HEK293 (cell line): ENCODE data around the gene ZSWIM6.

ENCODE experiments used
- CTCF ChIA-PET: fragments of 350-600 bp; formaldehyde crosslinking; extraction: SDS; loops from one replicate; lab custom pipeline; 2021; ENCODE audit warnings: antibody characterized with exemption; lab: Yijun Ruan, JAX
- POLR2A ChIA-PET: fragments of 300-600 bp; formaldehyde crosslinking; extraction: SDS; loops from one replicate; lab custom pipeline; 2020; ENCODE audit warnings: antibody characterized with exemption, inconsistent platforms; lab: Yijun Ruan, JAX
- H3K27ac ChIP-seq: fragments of 200-500 bp; sonication (Bioruptor generic); 2 replicates; pipeline ENCODE4 v1.5.1; 2014; ENCODE audit warnings: low read depth, low read length, control low read depth, inconsistent platforms; ENCODE audit errors: extremely low read depth
- H3K36me3 ChIP-seq, 2 experiments: fragments of 200-500 bp in 1 of 2; sonication (Bioruptor generic) in 1 of 2; 1 replicate in 1 of 2; 2 replicates in 1 of 2; pipeline ENCODE4 v1.5.1; 2014 to 2017; ENCODE audit warnings: inconsistent platforms in 2 of 2, low read length in 2 of 2; ENCODE audit not compliant: control insufficient read depth in 2 of 2, insufficient read depth in 1 of 2
- H3K4me1 ChIP-seq: fragments of 200-500 bp; sonication (Bioruptor generic); 2 replicates; pipeline ENCODE4 v1.5.1; 2014; ENCODE audit warnings: mild to moderate bottlenecking, low read length, inconsistent platforms; ENCODE audit not compliant: control insufficient read depth, insufficient read depth
- H3K4me3 ChIP-seq: 2 replicates; pipeline ENCODE4 v1.5.1; 2011; ENCODE audit warnings: low read depth, mild to moderate bottlenecking, control low read depth, low read length, moderate library complexity
- H3K9me3 ChIP-seq: fragments of 200-500 bp; sonication (Bioruptor generic); 2 replicates; pipeline ENCODE4 v1.5.1; 2014; ENCODE audit warnings: low read depth, low read length, inconsistent platforms; ENCODE audit not compliant: control insufficient read depth, insufficient read depth
- ATF2 ChIP-seq: fragments of 450-650 bp; formaldehyde crosslinking; IDR thresholded peaks from 2 replicates; pipeline ENCODE4 v1.5.1; 2016; ENCODE audit warnings: missing biosample characterization, missing genetic modification characterization, low read depth
- BCL11B ChIP-seq: fragments of 450-650 bp; formaldehyde crosslinking; IDR thresholded peaks from 2 replicates; pipeline ENCODE4 v1.5.1; 2016; ENCODE audit warnings: low read depth, missing biosample characterization, missing genetic modification characterization
- EGR2 ChIP-seq: fragments of 450-650 bp; formaldehyde crosslinking; IDR thresholded peaks from 2 replicates; pipeline ENCODE4 v1.5.1; 2016; ENCODE audit warnings: low read depth, missing biosample characterization, missing genetic modification characterization
- HOXA7 ChIP-seq: sonication (generic); formaldehyde crosslinking; IDR thresholded peaks from 2 replicates; pipeline ENCODE4 v1.8.1; 2022; ENCODE audit warnings: missing genetic modification reagents, borderline replicate concordance
- KLF16 ChIP-seq: fragments of 450-650 bp; formaldehyde crosslinking; IDR thresholded peaks from 2 replicates; pipeline ENCODE4 v1.5.1; 2017; ENCODE audit warnings: missing biosample characterization, missing genetic modification characterization
- KLF17 ChIP-seq: fragments of 450-650 bp; formaldehyde crosslinking; IDR thresholded peaks from 2 replicates; pipeline ENCODE4 v1.5.1; 2016; ENCODE audit warnings: missing biosample characterization, missing genetic modification characterization
- PRDM1 ChIP-seq: fragments of 450-650 bp; formaldehyde crosslinking; IDR thresholded peaks from 2 replicates; pipeline ENCODE4; 2016; ENCODE audit warnings: missing biosample characterization, missing genetic modification characterization
- SCRT2 ChIP-seq: fragments of 450-650 bp; formaldehyde crosslinking; IDR thresholded peaks from 2 replicates; pipeline ENCODE4 v1.5.1; 2016; ENCODE audit warnings: missing biosample characterization, missing genetic modification characterization
- SETDB1 ChIP-seq: IDR thresholded peaks from one replicate; pipeline ENCODE4 v1.6.1; 2017; ENCODE audit warnings: mild to moderate bottlenecking, low read length, moderate library complexity, mixed read lengths; ENCODE audit not compliant: insufficient read length
- TRIM28 ChIP-seq: IDR thresholded peaks from 2 replicates; pipeline ENCODE4 v1.6.1; 2011; ENCODE audit warnings: low read length, control low read depth, borderline replicate concordance
- ZIC2 ChIP-seq: fragments of 450-650 bp; formaldehyde crosslinking; IDR thresholded peaks from 2 replicates; pipeline ENCODE4 v1.5.1; 2016; ENCODE audit warnings: missing biosample characterization, missing genetic modification characterization
- ZNF18 ChIP-seq: fragments of 450-650 bp; formaldehyde crosslinking; IDR thresholded peaks from 2 replicates; pipeline ENCODE4 v1.5.1; 2016; ENCODE audit warnings: missing biosample characterization, missing genetic modification characterization
- ZNF211 ChIP-seq: fragments of 450-650 bp; formaldehyde crosslinking; IDR thresholded peaks from 2 replicates; pipeline ENCODE4 v1.5.1; 2016; ENCODE audit warnings: low read depth, missing biosample characterization, missing genetic modification characterization
- ZNF239 ChIP-seq: fragments of 450-650 bp; formaldehyde crosslinking; IDR thresholded peaks from 2 replicates; pipeline ENCODE4 v1.5.1; 2016; ENCODE audit warnings: missing biosample characterization, missing genetic modification characterization
- ZNF24 ChIP-seq: fragments of 450-650 bp; formaldehyde crosslinking; IDR thresholded peaks from 2 replicates; pipeline ENCODE4 v1.5.1; 2016; ENCODE audit warnings: missing biosample characterization, missing genetic modification characterization
- ZNF335 ChIP-seq: fragments of 450-650 bp; formaldehyde crosslinking; conservative IDR thresholded peaks from 2 replicates; pipeline ENCODE4 v1.5.1; 2016; ENCODE audit warnings: missing biosample characterization, missing genetic modification characterization
- ZNF48 ChIP-seq: fragments of 450-650 bp; formaldehyde crosslinking; IDR thresholded peaks from 2 replicates; pipeline ENCODE4 v1.5.1; 2016; ENCODE audit warnings: missing biosample characterization, missing genetic modification characterization
- ZNF530 ChIP-seq: fragments of 450-650 bp; formaldehyde crosslinking; IDR thresholded peaks from 2 replicates; pipeline ENCODE4 v1.5.1; 2016; ENCODE audit warnings: low read depth, missing biosample characterization, missing genetic modification characterization
- ZNF600 ChIP-seq: fragments of 450-650 bp; formaldehyde crosslinking; IDR thresholded peaks from 2 replicates; pipeline ENCODE4 v1.5.1; 2016; ENCODE audit warnings: missing biosample characterization, missing genetic modification characterization
- ZNF626 ChIP-seq: fragments of 450-650 bp; sonication (Bioruptor Pico); formaldehyde crosslinking; IDR thresholded peaks from 2 replicates; pipeline ENCODE4 v1.5.1; 2018; ENCODE audit warnings: missing biosample characterization, missing genetic modification characterization, inconsistent platforms
- ZNF837 ChIP-seq: fragments of 450-650 bp; formaldehyde crosslinking; IDR thresholded peaks from 2 replicates; pipeline ENCODE4 v1.5.1; 2016; ENCODE audit warnings: missing biosample characterization, missing genetic modification characterization
- ZSCAN5A ChIP-seq: fragments of 450-650 bp; formaldehyde crosslinking; IDR thresholded peaks from 2 replicates; pipeline ENCODE4 v1.5.1; 2016; ENCODE audit warnings: missing biosample characterization, missing genetic modification characterization

Gene ZSWIM6

GRCh38 chr5:61289241-61289640 lies 42.8 kb upstream of the ZSWIM6 start:
- H3K4me3 ChIP-seq: no peak overlapping the region
- CTCF ChIA-PET: interaction anchor here (0.5 kb wide), 1 partner anchor 1166 kb away, joined by 3 read pairs; no protein-coding TSS in a partner anchor
- TF ChIP-seq ZNF18: no peak
- peak; percentile 45; the same call in 1 of the 2 replicates for TF ChIP-seq ZIC2 (tag by site-specific recombination)
- no peak for TF ChIP-seq ZNF600 (tag by site-specific recombination)
- TF ChIP-seq, all 188 proteins: peak for 1
- POLR2A ChIA-PET: no interaction called here
- no peaks in the 10 kb centered on the region for H3K9me3 ChIP-seq
- no peaks in the 10 kb centered on the region for H3K36me3 ChIP-seq
- no peak overlapping the region for H3K27ac ChIP-seq
- no peaks in the 10 kb centered on the region for H3K4me1 ChIP-seq

GRCh38 chr5:61289669-61290306 lies 42.3 kb upstream of the ZSWIM6 start:
- TF ChIP-seq ZNF837: no peak
- TF ChIP-seq KLF16 (tag by site-specific recombination): no peak
- no peak for TF ChIP-seq ZNF530 (tag by site-specific recombination)
- no peak for TF ChIP-seq HOXA7 (CRISPR knock-in tag)
- TF ChIP-seq BCL11B: no peak
- TF ChIP-seq ZNF626: no peak
- TF ChIP-seq ATF2 (tag by site-specific recombination): no peak
- no peak for TF ChIP-seq ZNF48 (tag by site-specific recombination)
- no peak for TF ChIP-seq EGR2 (tag by site-specific recombination)
- TF ChIP-seq TRIM28: no peak
- TF ChIP-seq, all 188 proteins: peak for 0
- Histone ChIP-seq H3K4me3 (no peak overlapping the region), H3K36me3 (no peaks in the 10 kb centered on the region), H3K9me3 (no peaks in the 10 kb centered on the region), H3K27ac (no peak overlapping the region), H3K4me1 (no peaks in the 10 kb centered on the region)
- ChIA-PET CTCF (no interaction called here), POLR2A (interaction anchor here (1.5 kb wide), 1 partner anchor 42 kb away, joined by 6 read pairs; the partner anchor contains the start of gene ZSWIM6)

GRCh38 chr5:61290791-61291210 lies 41.3 kb upstream of the ZSWIM6 start:
- H3K4me3 ChIP-seq: no peak overlapping the region
- POLR2A ChIA-PET: interaction anchor here (1.5 kb wide), 1 partner anchor 41 kb away, joined by 6 read pairs; the partner anchor contains the start of gene ZSWIM6
- no peaks in the 10 kb centered on the region for H3K9me3 ChIP-seq
- H3K27ac ChIP-seq: no peak overlapping the region
- H3K36me3 ChIP-seq: no peaks in the 10 kb centered on the region
- CTCF ChIA-PET: interaction anchor here (0.7 to 1.0 kb wide), 2 partner anchors 8 to 17 kb away, joined by 3 to 5 read pairs; no protein-coding TSS in a partner anchor
- H3K4me1 ChIP-seq: no peaks in the 10 kb centered on the region
- TF ChIP-seq ZNF24 (tag by site-specific recombination): no peak
- no peak for TF ChIP-seq KLF17
- no peak for TF ChIP-seq EGR2 (tag by site-specific recombination)
- no peak for TF ChIP-seq SETDB1
- TF ChIP-seq ZNF211: no peak
- TF ChIP-seq ZNF239 (tag by site-specific recombination): no peak
- TF ChIP-seq SCRT2: no peak
- no peak for TF ChIP-seq ZNF335 (tag by site-specific recombination)
- TF ChIP-seq PRDM1: no peak
- TF ChIP-seq ZSCAN5A (tag by site-specific recombination): no peak
